B cell (primary cell): ENCODE measurements around the gene ST6GALNAC1. TPM values are rescaled to one million over a fixed set of nuclear protein-coding genes. Genes with fewer than 3 reads are reported as not detected.

Source experiments
- ATAC-seq: fragments of 200-7000 bp; cut with Tn5 transposase; one replicate; pipeline ENCODE4 v1.10.0; 2021; ENCODE audit warnings: low read depth, mild to moderate bottlenecking, moderate number of reproducible peaks, moderate library complexity
- CTCF ChIA-PET: fragments of 350-600 bp; sonication (Branson Sonifier 250); formaldehyde crosslinking; loops from one replicate; lab custom pipeline; 2021; ENCODE audit warnings: antibody characterized with exemption, inconsistent platforms; lab: Charles Lee
- POLR2A ChIA-PET: fragments of 350-600 bp; sonication (Branson Sonifier 250); formaldehyde crosslinking; loops from one replicate; lab custom pipeline; 2021; ENCODE audit warnings: antibody characterized with exemption; lab: Charles Lee
- DNase-seq: peaks from one replicate; pipeline ENCODE4 v3.0.0; 2013
- H2AFZ ChIP-seq: 2 replicates; pipeline ENCODE4 v1.6.1; 2012; ENCODE audit warnings: mild to moderate bottlenecking, low read depth, low read length; ENCODE audit not compliant: insufficient read depth, poor library complexity, severe bottlenecking
- H3K27ac ChIP-seq, 2 donors: 1 replicate in 1 of 2; 2 replicates in 1 of 2; pipeline ENCODE4 v1.5.1; 2012 to 2013; ENCODE audit warnings: low read length in 2 of 2, mild to moderate bottlenecking in 2 of 2, moderate library complexity in 1 of 2
- H3K27me3 ChIP-seq, 4 experiments: fragments of 200-600 bp in 1 of 4; sonication (generic) in 1 of 4; replicated peaks in 1 of 4; 1 replicate in 2 of 4; 2 replicates in 2 of 4; pipeline versions ENCODE4 v1.6.1 to v1.7.0; 2013 to 2016; ENCODE audit warnings: low read length in 3 of 4, mild to moderate bottlenecking in 2 of 4, mixed read lengths in 1 of 4, moderate library complexity in 1 of 4; ENCODE audit not compliant: insufficient read depth in 4 of 4, control insufficient read depth in 3 of 4; ENCODE audit errors: control extremely low read depth in 1 of 4
- H3K36me3 ChIP-seq, 2 experiments: replicated peaks in 1 of 2; 1 replicate in 1 of 2; 2 replicates in 1 of 2; pipeline versions ENCODE4 v1.6.1 to v1.7.1; 2013; ENCODE audit warnings: low read length in 1 of 2; ENCODE audit not compliant: insufficient read depth in 2 of 2, control insufficient read depth in 1 of 2; ENCODE audit errors: control extremely low read depth in 1 of 2, extremely low read depth in 1 of 2
- H3K4me1 ChIP-seq, 2 donors: fragments of 200-600 bp in 1 of 2; sonication (generic) in 1 of 2; 1 replicate in 1 of 2; 2 replicates in 1 of 2; pipeline versions ENCODE4 v1.5.1 to v1.6.1; 2013 to 2017; ENCODE audit warnings: low read length in 2 of 2; ENCODE audit not compliant: control insufficient read depth in 2 of 2, insufficient read depth in 2 of 2
- H3K4me2 ChIP-seq: replicated peaks from 2 replicates; pipeline ENCODE3; 2012; ENCODE audit warnings: mild to moderate bottlenecking, low read depth, low read length; ENCODE audit not compliant: poor library complexity, severe bottlenecking
- H3K4me3 ChIP-seq, 5 experiments: fragments of 200-600 bp in 1 of 5; sonication (generic) in 1 of 5; 1 replicate in 3 of 5; 2 replicates in 2 of 5; pipeline versions ENCODE4 v1.5.1 to v1.7.0; 2011 to 2016; ENCODE audit warnings: low read length in 4 of 5, mild to moderate bottlenecking in 4 of 5, low read depth in 2 of 5, control low read depth in 1 of 5, moderate library complexity in 1 of 5; ENCODE audit not compliant: insufficient read depth in 1 of 5; ENCODE audit errors: control extremely low read depth in 1 of 5, extremely low read depth in 1 of 5
- H3K79me2 ChIP-seq: fragments of 200-600 bp; sonication (generic); one replicate; pipeline ENCODE4 v1.6.0; 2016; ENCODE audit warnings: low read length; ENCODE audit not compliant: control insufficient read depth, insufficient read depth
- H3K9ac ChIP-seq: fragments of 200-600 bp; sonication (generic); 2 replicates; pipeline ENCODE4 v1.6.1; 2017; ENCODE audit warnings: mild to moderate bottlenecking, low read length, moderate library complexity
- H3K9me3 ChIP-seq, 3 donors: one replicate each; pipeline versions ENCODE4 v1.6.1 to v1.7.1; 2013; ENCODE audit warnings: low read length in 2 of 3; ENCODE audit not compliant: control insufficient read depth in 2 of 3, insufficient read depth in 1 of 3; ENCODE audit errors: control extremely low read depth in 1 of 3
- H4K20me1 ChIP-seq: 2 replicates; pipeline ENCODE4 v1.6.0; 2012; ENCODE audit warnings: mild to moderate bottlenecking, low read length; ENCODE audit not compliant: insufficient read depth, control insufficient read depth, poor library complexity, severe bottlenecking
- H3K27ac Mint-ChIP-seq: one replicate; pipeline ENCODE4 v1.8.0; 2021; ENCODE audit warnings: mixed read lengths
- H3K27me3 Mint-ChIP-seq: one replicate; pipeline ENCODE4 v1.8.0; 2021; ENCODE audit warnings: mixed read lengths
- H3K4me1 Mint-ChIP-seq: one replicate; pipeline ENCODE4 v1.8.0; 2021; ENCODE audit warnings: mixed read lengths
- H3K4me3 Mint-ChIP-seq: one replicate; pipeline ENCODE4 v1.8.0; 2021; ENCODE audit warnings: mixed read lengths
- H3K9me3 Mint-ChIP-seq: one replicate; pipeline ENCODE4 v1.8.0; 2022; ENCODE audit warnings: mixed read lengths; ENCODE audit not compliant: insufficient read depth
- EZH2 ChIP-seq: IDR thresholded peaks from 2 replicates; pipeline ENCODE4 v1.6.1; 2012; ENCODE audit warnings: borderline replicate concordance, low read depth, mild to moderate bottlenecking, moderate library complexity, low read length; ENCODE audit not compliant: insufficient read depth, poor library complexity, severe bottlenecking
- WGBS: methylation state at CpG from one replicate; pipeline ENCODE4 v1.1.5; 2013; ENCODE audit warnings: missing lambda C conversion rate; ENCODE audit not compliant: insufficient coverage; 5-methylcytosine and 5-hydroxymethylcytosine counted together
- intact Hi-C: fragments of 100-400 bp; cut with micrococcal nuclease; formaldehyde crosslinking; loops from one replicate; pipeline ENCODE4 v1.10.0; 2022
- polyA plus RNA-seq: library from polyadenylated mRNA; depleted of rRNA; stranded (reverse); fragments of >200 nt; gene quantifications from 2 replicates; pipeline ENCODE4 v1.2.3, GENCODE V29; 2012
- total RNA-seq, 2 donors: library from RNA; stranded (reverse); fragments of 120-200 nt in 1 of 2; gene quantifications; 1 replicate in 1 of 2; 2 replicates in 1 of 2; pipeline versions ENCODE4 v1.2.3 to v1.2.4, GENCODE V29; 2013 to 2022
- TF ChIP-seq, protein P1 (sequence below): fragments of 200-600 bp; IDR thresholded peaks from one replicate; pipeline ENCODE4 v1.8.0; 2022; ENCODE audit warnings: antibody characterized with exemption, mild to moderate bottlenecking

Gene ST6GALNAC1
- total and polyA plus RNA-seq, 2 donors (not counting 1 experiment from before 2014, with no cell fraction given) = not detected

DNA sequence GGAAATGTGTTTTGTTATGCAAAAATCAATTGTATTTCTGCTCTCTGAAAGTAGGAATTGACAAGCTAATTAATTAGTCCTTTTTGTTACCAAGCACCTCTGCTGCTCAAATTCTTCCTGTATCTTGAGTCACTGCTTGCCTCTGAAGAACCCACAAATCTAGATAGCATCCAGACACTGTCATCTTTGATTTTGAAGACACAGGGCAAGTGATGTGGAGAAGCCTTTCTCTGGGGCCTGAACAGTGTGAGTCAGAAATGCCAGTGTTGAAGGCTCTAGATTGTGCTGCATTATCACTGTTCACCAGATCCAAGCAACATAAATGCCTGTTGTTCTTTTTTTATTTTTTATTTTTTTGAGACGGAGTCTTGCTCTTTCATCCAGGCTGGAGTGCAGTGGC is 10.9 kb upstream of the ST6GALNAC1 start:
- Histone ChIP-seq H2AFZ (no peak overlapping the region), H3K79me2 (no peaks in the 10 kb centered on the region), H3K36me3 (no peaks in the 10 kb centered on the region), H3K4me3 (no peak overlapping the region), H3K4me1 (no peaks in the 10 kb centered on the region), H3K9ac (no peak overlapping the region), H4K20me1 (no peaks in the 10 kb centered on the region), H3K4me2 (no peak overlapping the region), H3K27ac (no peak overlapping the region), H3K9me3 (peaks cover 0 to 4% (median 0%) of the 10 kb centered on the region in 3 donors), H3K27me3 (no peaks in the 10 kb centered on the region)
- ATAC-seq (no peak), DNase-seq (no peak)
- intact Hi-C loops = no loop called here
- Mint-ChIP-seq H3K4me3 (no peak overlapping the region), H3K4me1 (no peaks in the 10 kb centered on the region), H3K9me3 (no peaks in the 10 kb centered on the region), H3K27me3 (peaks cover 16% of the 10 kb centered on the region), H3K27ac (no peak overlapping the region)
- CTCF ChIA-PET = interaction anchor here (0.7 kb wide), 1 partner anchor 96 kb away, joined by 3 read pairs; no protein-coding TSS in a partner anchor
- TF ChIP-seq, protein P1, sequence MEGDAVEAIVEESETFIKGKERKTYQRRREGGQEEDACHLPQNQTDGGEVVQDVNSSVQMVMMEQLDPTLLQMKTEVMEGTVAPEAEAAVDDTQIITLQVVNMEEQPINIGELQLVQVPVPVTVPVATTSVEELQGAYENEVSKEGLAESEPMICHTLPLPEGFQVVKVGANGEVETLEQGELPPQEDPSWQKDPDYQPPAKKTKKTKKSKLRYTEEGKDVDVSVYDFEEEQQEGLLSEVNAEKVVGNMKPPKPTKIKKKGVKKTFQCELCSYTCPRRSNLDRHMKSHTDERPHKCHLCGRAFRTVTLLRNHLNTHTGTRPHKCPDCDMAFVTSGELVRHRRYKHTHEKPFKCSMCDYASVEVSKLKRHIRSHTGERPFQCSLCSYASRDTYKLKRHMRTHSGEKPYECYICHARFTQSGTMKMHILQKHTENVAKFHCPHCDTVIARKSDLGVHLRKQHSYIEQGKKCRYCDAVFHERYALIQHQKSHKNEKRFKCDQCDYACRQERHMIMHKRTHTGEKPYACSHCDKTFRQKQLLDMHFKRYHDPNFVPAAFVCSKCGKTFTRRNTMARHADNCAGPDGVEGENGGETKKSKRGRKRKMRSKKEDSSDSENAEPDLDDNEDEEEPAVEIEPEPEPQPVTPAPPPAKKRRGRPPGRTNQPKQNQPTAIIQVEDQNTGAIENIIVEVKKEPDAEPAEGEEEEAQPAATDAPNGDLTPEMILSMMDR = no peak
- TF ChIP-seq EZH2 = no peak
- POLR2A ChIA-PET = no interaction called here
- WGBS = 100% methylated on average over 1 of the region's 1 CpG

- Histone ChIP-seq H3K9ac (no peak overlapping the region), H2AFZ (no peak overlapping the region), H3K36me3 (no peaks in the 10 kb centered on the region), H3K27me3 (peaks cover 0 to 10% (median 2%) of the 10 kb centered on the region in 4 experiments), H3K9me3 (peaks cover 4 to 20% (median 5%) of the 10 kb centered on the region in 3 donors), H4K20me1 (no peaks in the 10 kb centered on the region), H3K79me2 (no peaks in the 10 kb centered on the region), H3K27ac (no peak overlapping the region), H3K4me2 (no peak overlapping the region), H3K4me3 (no peak overlapping the region), H3K4me1 (no peaks in the 10 kb centered on the region)
- TF ChIP-seq, protein P1 = no peak
- TF ChIP-seq EZH2 = no peak
- intact Hi-C loops = no loop called here
- POLR2A ChIA-PET = no interaction called here
- Mint-ChIP-seq H3K27me3 (peaks cover 25% of the 10 kb centered on the region), H3K4me3 (no peak overlapping the region), H3K4me1 (no peaks in the 10 kb centered on the region), H3K9me3 (peaks cover 3% of the 10 kb centered on the region), H3K27ac (no peak overlapping the region)
- DNase-seq (no peak), ATAC-seq (no peak)
- whole genome bisulfite sequencing = no CpG with 5 or more reads among the region's 5 CpGs
- CTCF ChIA-PET = no interaction called here
Measured at GRCh38 chr17:76650504-76650903, 6.9 kb upstream of the ST6GALNAC1 start.
